Subcutaneous abdominal adipose tissue (tissue), 5 donors: ENCODE measurements around the gene LRRC4B.

Source experiments
- H3K27ac ChIP-seq: one replicate; pipeline ENCODE4 v1.7.0; 2013; ENCODE audit warnings: low read depth, mild to moderate bottlenecking, inconsistent platforms, low read length, moderate library complexity
- H3K27me3 ChIP-seq, 5 donors: one replicate each; pipeline ENCODE4 v1.7.0; 2013; ENCODE audit warnings: low read length in 5 of 5, inconsistent platforms in 1 of 5; ENCODE audit not compliant: control insufficient read depth in 5 of 5, insufficient read depth in 4 of 5
- H3K36me3 ChIP-seq, 5 donors: one replicate each; pipeline ENCODE4 v1.7.0; 2013; ENCODE audit warnings: low read length in 5 of 5; ENCODE audit not compliant: control insufficient read depth in 5 of 5, insufficient read depth in 5 of 5
- H3K4me1 ChIP-seq, 5 donors: one replicate each; pipeline ENCODE4 v1.7.0; 2013; ENCODE audit warnings: low read length in 5 of 5, mild to moderate bottlenecking in 3 of 5, moderate library complexity in 1 of 5; ENCODE audit not compliant: control insufficient read depth in 5 of 5, insufficient read depth in 5 of 5
- H3K4me3 ChIP-seq, 5 donors: one replicate each; pipeline ENCODE4 v1.7.0; 2013; ENCODE audit warnings: low read length in 5 of 5, low read depth in 1 of 5
- H3K9ac ChIP-seq, 5 donors: one replicate each; pipeline ENCODE4 v1.7.0; 2013; ENCODE audit warnings: low read length in 5 of 5, mild to moderate bottlenecking in 4 of 5, moderate library complexity in 3 of 5
- H3K9me3 ChIP-seq, 5 donors: one replicate each; pipeline ENCODE4 v1.7.0; 2013; ENCODE audit warnings: low read length in 5 of 5; ENCODE audit not compliant: control insufficient read depth in 5 of 5
- donor health status: healthy.
- donor health status: healthy.
- donor health status: healthy.
- donor health status: healthy.
- donor health status: healthy.

The LRRC4B gene

DNA sequence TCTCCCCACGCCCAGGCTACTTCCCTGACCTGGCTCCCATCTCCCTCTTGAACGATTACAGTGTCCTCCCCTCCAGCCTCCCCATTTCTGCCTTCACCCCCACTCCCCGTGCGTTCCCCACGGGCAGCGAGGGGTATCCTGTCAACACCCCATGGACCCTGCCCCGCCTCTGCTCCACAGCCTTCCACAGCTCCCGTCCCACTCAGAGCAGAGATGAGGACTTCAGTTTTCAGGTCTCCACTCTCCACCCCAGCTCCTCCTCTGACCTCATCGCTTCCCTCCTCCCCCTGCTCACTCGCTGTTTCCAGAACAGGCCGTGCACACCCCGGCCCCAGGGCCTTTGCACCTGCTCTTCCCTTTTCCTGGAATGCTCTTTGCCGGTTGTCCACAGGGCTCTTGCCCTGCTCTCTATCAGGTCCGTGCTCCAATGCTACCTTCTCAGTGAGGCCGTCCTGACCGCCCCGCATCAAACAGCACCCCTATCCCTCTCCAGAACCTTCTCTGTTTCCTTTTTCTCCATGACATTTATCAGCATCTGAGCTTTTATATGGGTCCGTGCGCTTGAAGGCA, 15.0 kb downstream of the LRRC4B start:
- Histone ChIP-seq H3K27me3 (peaks cover 50 to 74% (median 62%) of the 10 kb centered on the region in 5 donors), H3K4me1 (peaks cover 0 to 14% (median 11%) of the 10 kb centered on the region in 5 donors), H3K9me3 (no peaks in the 10 kb centered on the region)

DNA sequence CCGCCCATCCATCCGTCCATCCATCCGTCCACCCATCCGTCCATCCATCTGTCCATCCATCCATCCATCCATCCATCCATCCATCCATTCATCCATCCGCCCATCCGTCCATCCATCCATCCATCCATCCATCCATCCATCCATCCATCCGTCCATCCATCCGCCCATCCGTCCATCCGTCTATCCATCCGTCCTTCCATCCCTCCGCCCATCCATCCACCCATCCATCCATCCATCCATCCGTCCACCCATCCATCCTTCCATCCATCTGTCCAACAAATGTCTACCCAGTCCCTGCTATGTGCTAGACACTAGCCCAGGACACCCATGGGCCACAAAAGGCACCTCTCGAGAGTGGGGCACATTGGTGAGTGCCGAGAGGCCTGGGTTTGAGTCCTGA, 15.7 kb downstream of the LRRC4B start:
- H3K36me3 ChIP-seq: no peaks in the 10 kb centered on the region
- H3K4me1 ChIP-seq: peaks cover 0 to 14% (median 11%) of the 10 kb centered on the region in 5 donors
- H3K9ac ChIP-seq: no peak overlapping the region
- H3K4me3 ChIP-seq: no peak overlapping the region
- H3K27ac ChIP-seq: no peak overlapping the region
- no peaks in the 10 kb centered on the region for H3K9me3 ChIP-seq
- H3K27me3 ChIP-seq: peaks cover 55 to 77% (median 63%) of the 10 kb centered on the region in 5 donors

More for the DNA sequence above, 15.0 kb downstream of the LRRC4B start:
- H3K4me3 ChIP-seq: no peak overlapping the region
- H3K27ac ChIP-seq: no peak overlapping the region
- no peak overlapping the region for H3K9ac ChIP-seq
- H3K36me3 ChIP-seq: no peaks in the 10 kb centered on the region

DNA sequence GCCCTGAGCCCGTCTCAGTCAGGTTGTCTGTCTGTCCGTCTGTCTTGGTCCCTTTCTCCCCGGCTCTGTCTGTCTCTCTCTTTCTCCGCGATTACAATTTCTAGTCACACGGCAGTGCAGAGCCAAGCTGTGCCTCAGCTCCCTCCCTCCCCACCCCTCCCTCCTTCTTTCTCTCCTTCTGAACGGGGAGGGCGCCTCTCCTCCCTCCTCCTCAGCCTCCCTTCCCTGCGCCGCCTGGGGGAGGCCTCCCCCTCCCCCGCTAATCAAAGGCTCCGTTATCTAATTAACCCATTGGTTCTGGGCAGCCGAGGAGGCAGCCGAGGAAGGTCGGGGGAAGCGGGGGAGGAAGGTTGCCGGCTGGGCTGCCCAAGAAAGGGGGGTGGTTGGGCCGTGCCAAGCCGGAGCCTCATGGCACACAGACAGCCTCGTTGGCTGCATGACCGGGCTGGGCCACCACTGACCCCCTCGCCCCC, 16.5 kb downstream of the LRRC4B start:
- H3K27me3 ChIP-seq: peaks cover 50 to 75% (median 59%) of the 10 kb centered on the region in 5 donors
- no peak overlapping the region for H3K27ac ChIP-seq
- no peaks in the 10 kb centered on the region for H3K9me3 ChIP-seq
- H3K36me3 ChIP-seq: no peaks in the 10 kb centered on the region
- H3K4me3 ChIP-seq: no peak overlapping the region
- H3K9ac ChIP-seq: no peak overlapping the region
- peaks cover 2 to 14% (median 11%) of the 10 kb centered on the region in 5 donors for H3K4me1 ChIP-seq

- Histone ChIP-seq H3K27me3 (peaks cover 46 to 70% (median 61%) of the 10 kb centered on the region in 5 donors), H3K4me3 (no peak overlapping the region)
These were observed 17.1 kb downstream of the LRRC4B start for GRCh38 chr19:50551034-50551714.

GRCh38 chr19:50550594-50550966, 17.7 kb downstream of the LRRC4B start:
- Histone ChIP-seq H3K36me3 (no peaks in the 10 kb centered on the region), H3K27ac (no peak overlapping the region), H3K4me1 (peaks cover 0 to 5% (median 0%) of the 10 kb centered on the region in 5 donors), H3K9me3 (no peaks in the 10 kb centered on the region), H3K27me3 (peaks cover 42 to 65% (median 55%) of the 10 kb centered on the region in 5 donors), H3K4me3 (no peak overlapping the region), H3K9ac (no peak overlapping the region)

More at GRCh38 chr19:50551034-50551714, 17.1 kb downstream of the LRRC4B start:
- H3K27ac ChIP-seq: no peak overlapping the region
- no peaks in the 10 kb centered on the region for H3K36me3 ChIP-seq
- no peak overlapping the region for H3K9ac ChIP-seq
- no peaks in the 10 kb centered on the region for H3K9me3 ChIP-seq
- peaks cover 2 to 9% (median 5%) of the 10 kb centered on the region in 5 donors for H3K4me1 ChIP-seq

GRCh38 chr19:50549927-50550593, 18.2 kb downstream of the LRRC4B start:
- no peaks in the 10 kb centered on the region for H3K9me3 ChIP-seq
- H3K27me3 ChIP-seq: peaks cover 36 to 61% (median 50%) of the 10 kb centered on the region in 5 donors
- no peak overlapping the region for H3K27ac ChIP-seq
- H3K9ac ChIP-seq: peak overlapping the region in 1 of 5 donors; percentile 4
- H3K4me1 ChIP-seq: peaks cover 0 to 5% (median 0%) of the 10 kb centered on the region in 5 donors
- H3K36me3 ChIP-seq: no peaks in the 10 kb centered on the region
- H3K4me3 ChIP-seq: no peak overlapping the region

DNA sequence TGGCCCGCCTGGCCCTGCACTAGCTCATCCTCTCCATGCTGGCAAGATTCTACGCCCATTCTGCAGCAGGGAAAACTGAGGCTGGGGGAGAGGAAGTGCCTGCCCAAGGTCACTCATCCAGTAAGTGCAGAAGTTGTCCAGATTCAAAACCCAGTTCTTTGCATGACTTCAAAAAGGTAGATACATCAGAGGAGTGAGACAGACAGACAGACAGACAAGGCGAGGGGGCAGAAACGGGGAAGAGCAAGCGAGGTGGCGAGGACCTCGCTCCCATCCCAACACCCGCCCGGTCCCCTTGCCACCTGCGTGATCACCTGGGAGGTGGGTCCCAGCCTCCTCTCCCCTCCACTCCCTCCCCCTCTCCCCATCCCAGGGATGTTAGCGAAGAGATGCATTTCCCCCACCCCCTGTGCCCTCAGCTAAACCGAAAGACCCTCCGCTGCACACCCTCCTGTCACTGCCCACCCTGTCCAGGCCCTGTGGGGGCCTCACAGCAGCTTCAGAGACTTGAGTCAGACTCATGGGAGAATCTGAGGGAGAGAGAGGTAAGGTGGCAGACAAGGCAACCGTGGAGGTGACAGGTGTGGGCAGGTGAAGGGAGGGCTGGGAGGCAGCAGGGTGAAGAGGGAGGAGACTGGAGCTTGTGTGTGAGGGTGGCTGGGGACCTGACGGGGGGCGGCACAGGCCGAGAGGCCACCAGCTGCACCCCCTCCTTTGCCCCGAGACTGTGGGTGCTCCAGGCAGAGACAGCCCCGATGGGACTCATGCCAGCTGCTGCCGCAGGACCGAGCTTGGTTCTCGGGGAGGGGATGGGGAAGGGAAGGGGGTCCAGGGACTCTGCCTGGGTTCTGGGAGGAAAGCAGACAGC, 18.9 kb downstream of the LRRC4B start:
- Histone ChIP-seq H3K4me3 (no peak overlapping the region), H3K27me3 (peaks cover 30 to 54% (median 42%) of the 10 kb centered on the region in 5 donors), H3K9me3 (no peaks in the 10 kb centered on the region)

GRCh38 chr19:50548191-50549058, 19.8 kb downstream of the LRRC4B start:
- Histone ChIP-seq H3K4me3 (no peak overlapping the region), H3K36me3 (no peaks in the 10 kb centered on the region), H3K9ac (no peak overlapping the region), H3K27ac (no peak overlapping the region), H3K4me1 (peaks cover 0 to 5% (median 0%) of the 10 kb centered on the region in 5 donors), H3K27me3 (peaks cover 28 to 48% (median 35%) of the 10 kb centered on the region in 5 donors), H3K9me3 (no peaks in the 10 kb centered on the region)

More for the DNA sequence above, 18.9 kb downstream of the LRRC4B start:
- Histone ChIP-seq H3K27ac (no peak overlapping the region), H3K4me1 (peaks cover 0 to 5% (median 0%) of the 10 kb centered on the region in 5 donors), H3K36me3 (no peaks in the 10 kb centered on the region), H3K9ac (no peak overlapping the region)
